Measurements from ENCODE around the gene ZNF584.

DNA sequence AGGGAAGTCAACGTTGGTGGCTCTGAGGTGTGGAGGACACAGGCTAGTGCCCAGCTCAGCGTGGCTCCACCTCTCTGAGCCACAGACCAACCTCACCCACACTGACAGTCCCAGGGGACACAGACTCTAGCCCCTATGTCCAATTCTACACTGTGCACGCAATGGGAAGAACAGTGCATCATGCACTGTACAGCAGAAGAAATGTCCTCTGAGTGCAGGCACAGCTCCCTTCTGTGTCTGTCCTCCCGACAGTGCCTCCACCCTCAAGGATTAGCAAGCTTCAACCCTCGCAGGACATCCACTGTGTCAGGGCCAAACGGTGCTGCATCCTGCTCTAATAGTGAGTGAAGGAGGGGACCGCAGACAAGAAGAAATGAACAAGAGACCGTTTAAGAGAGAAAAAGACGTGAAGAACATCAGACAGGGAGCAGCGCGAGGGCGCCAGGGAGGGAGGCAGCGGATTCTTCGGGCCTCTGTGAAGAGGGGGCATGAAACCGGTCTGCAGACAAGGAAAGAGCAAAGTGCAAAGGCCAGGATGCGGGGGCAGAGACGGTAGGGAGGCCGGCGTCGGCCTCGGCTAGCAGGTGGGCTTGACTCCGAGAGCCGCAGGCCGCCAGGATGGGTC is 28.3 kb upstream of the ZNF584 start:
- TF ChIP-seq, protein P1, sequence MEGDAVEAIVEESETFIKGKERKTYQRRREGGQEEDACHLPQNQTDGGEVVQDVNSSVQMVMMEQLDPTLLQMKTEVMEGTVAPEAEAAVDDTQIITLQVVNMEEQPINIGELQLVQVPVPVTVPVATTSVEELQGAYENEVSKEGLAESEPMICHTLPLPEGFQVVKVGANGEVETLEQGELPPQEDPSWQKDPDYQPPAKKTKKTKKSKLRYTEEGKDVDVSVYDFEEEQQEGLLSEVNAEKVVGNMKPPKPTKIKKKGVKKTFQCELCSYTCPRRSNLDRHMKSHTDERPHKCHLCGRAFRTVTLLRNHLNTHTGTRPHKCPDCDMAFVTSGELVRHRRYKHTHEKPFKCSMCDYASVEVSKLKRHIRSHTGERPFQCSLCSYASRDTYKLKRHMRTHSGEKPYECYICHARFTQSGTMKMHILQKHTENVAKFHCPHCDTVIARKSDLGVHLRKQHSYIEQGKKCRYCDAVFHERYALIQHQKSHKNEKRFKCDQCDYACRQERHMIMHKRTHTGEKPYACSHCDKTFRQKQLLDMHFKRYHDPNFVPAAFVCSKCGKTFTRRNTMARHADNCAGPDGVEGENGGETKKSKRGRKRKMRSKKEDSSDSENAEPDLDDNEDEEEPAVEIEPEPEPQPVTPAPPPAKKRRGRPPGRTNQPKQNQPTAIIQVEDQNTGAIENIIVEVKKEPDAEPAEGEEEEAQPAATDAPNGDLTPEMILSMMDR (conservative IDR thresholded peaks at IDR 0.05) = no peak
- TF ChIP-seq EZH2 (IDR thresholded peaks at IDR 0.05; ENCODE audit: low read depth) = no peak
